HG03064 (cell line): Measurements from ENCODE around the gene TMEM167A.

Source experiments
- ATAC-seq: cut with Tn5 transposase; IDR thresholded peaks from one replicate; pipeline ENCODE4 v1.9.1; 2021; ENCODE audit warnings: low read depth; ENCODE audit not compliant: unreplicated experiment

TMEM167A gene

GRCh38 chr5:83036991-83037575 lies 40.1 kb downstream of the TMEM167A start:
- no peak for ATAC-seq

- ATAC-seq: no peak
These were observed 41.7 kb downstream of the TMEM167A start for GRCh38 chr5:83035373-83036100.

GRCh38 chr5:83034528-83035207 lies 42.5 kb downstream of the TMEM167A start:
- no peak for ATAC-seq

GRCh38 chr5:83034036-83034435 lies 43.2 kb downstream of the TMEM167A start:
- ATAC-seq: no peak

- no peak for ATAC-seq
These were observed 45.8 kb downstream of the TMEM167A start for GRCh38 chr5:83031381-83031780.

- no peak for ATAC-seq
These were observed 47.3 kb downstream of the TMEM167A start for GRCh38 chr5:83029912-83030311.

- peak; percentile 86 for ATAC-seq
These were observed 50.1 kb downstream of the TMEM167A start for GRCh38 chr5:83026930-83027687.

- no peak for ATAC-seq
These were observed 50.7 kb downstream of the TMEM167A start for GRCh38 chr5:83026516-83026915.

GRCh38 chr5:83025690-83026478 lies 51.3 kb downstream of the TMEM167A start:
- ATAC-seq: no peak

- ATAC-seq: no peak
These were observed 54.9 kb downstream of the TMEM167A start for GRCh38 chr5:83022334-83022733.

- ATAC-seq: no peak
These were observed 61.5 kb downstream of the TMEM167A start for GRCh38 chr5:83015676-83016075.

- peak; percentile 97 for ATAC-seq
These were observed 65.2 kb downstream of the TMEM167A start for GRCh38 chr5:83011985-83012384.

- no peak for ATAC-seq
These were observed 67.8 kb downstream of the TMEM167A start for GRCh38 chr5:83009408-83009807.

- ATAC-seq: no peak
These were observed 69.4 kb downstream of the TMEM167A start for GRCh38 chr5:83007755-83008154.

- no peak for ATAC-seq
These were observed 70.4 kb downstream of the TMEM167A start for GRCh38 chr5:83006683-83007283.

- ATAC-seq: no peak
These were observed 73.4 kb downstream of the TMEM167A start for GRCh38 chr5:83003791-83004190.
